ENCODE data around the gene SLC17A9.

GRCh38 chr20:62950741-62951140 lies 1.8 kb upstream of the SLC17A9 start:
- TF ChIP-seq CTCF (conservative IDR thresholded peaks at IDR 0.05) = no peak
- TF ChIP-seq EZH2 (IDR thresholded peaks at IDR 0.05; ENCODE audit: low read depth) = no peak

Measured in PC-9 (cell line).